KMS-11 (cell line): ENCODE results near the gene GOLGA6L10.
"Not testable (repeated sequence)": the region's sequence is repeated elsewhere in the genome, so short reads cannot be mapped to it uniquely, and the experiment has no call there.

Experiments used
- H2AFZ ChIP-seq: fragments of 200-600 bp; sonication (generic); 2 replicates; pipeline ENCODE4 v1.6.1; 2016; ENCODE audit warnings: antibody characterized with exemption, mixed run types, low read depth
- H3K27ac ChIP-seq: fragments of 200-600 bp; sonication (generic); 2 replicates; pipeline ENCODE4 v1.6.1; 2016; ENCODE audit warnings: mild to moderate bottlenecking, mixed run types
- H3K27me3 ChIP-seq: fragments of 200-600 bp; sonication (generic); 2 replicates; pipeline ENCODE4 v1.6.1; 2017; ENCODE audit warnings: mild to moderate bottlenecking, low read depth, mixed run types, moderate library complexity; ENCODE audit not compliant: insufficient read depth
- H3K36me3 ChIP-seq: fragments of 200-600 bp; sonication (generic); 2 replicates; pipeline ENCODE4 v1.6.1; 2017; ENCODE audit warnings: mild to moderate bottlenecking, mixed run types; ENCODE audit not compliant: insufficient read depth
- H3K4me1 ChIP-seq: fragments of 200-600 bp; sonication (generic); 2 replicates; pipeline ENCODE4 v1.6.1; 2016; ENCODE audit warnings: mild to moderate bottlenecking, low read depth, mixed run types; ENCODE audit not compliant: poor library complexity, severe bottlenecking
- H3K4me2 ChIP-seq: fragments of 200-600 bp; sonication (generic); 2 replicates; pipeline ENCODE4 v1.7.0; 2016; ENCODE audit warnings: mild to moderate bottlenecking, mixed run types
- H3K4me3 ChIP-seq: fragments of 200-600 bp; sonication (generic); IDR thresholded peaks from 2 replicates; pipeline ENCODE4 v1.6.1; 2017; ENCODE audit warnings: low read depth, low read length, mixed read lengths; ENCODE audit not compliant: insufficient read depth
- H3K79me2 ChIP-seq: fragments of 200-600 bp; sonication (generic); 2 replicates; pipeline ENCODE4 v1.6.1; 2016; ENCODE audit warnings: low read depth, mixed run types; ENCODE audit not compliant: insufficient read depth
- H3K9ac ChIP-seq: fragments of 200-600 bp; sonication (generic); 2 replicates; pipeline ENCODE4 v1.6.1; 2016; ENCODE audit warnings: mild to moderate bottlenecking, mixed run types
- H4K20me1 ChIP-seq: fragments of 200-600 bp; sonication (generic); 2 replicates; pipeline ENCODE4 v1.6.1; 2016; ENCODE audit warnings: mild to moderate bottlenecking, mixed run types; ENCODE audit not compliant: insufficient read depth
- TF ChIP-seq, protein P1 (sequence below): fragments of 200-600 bp; sonication (generic); conservative IDR thresholded peaks from 2 replicates; pipeline ENCODE4 v1.6.1; 2017; ENCODE audit warnings: low read depth, mild to moderate bottlenecking, antibody characterized with exemption, low read length, moderate library complexity, mixed read lengths

The GOLGA6L10 gene

GRCh38 chr15:82317091-82317489 is 32.2 kb downstream of the GOLGA6L10 start:
- H3K4me3 ChIP-seq: no peak overlapping the region
- TF ChIP-seq, protein P1, sequence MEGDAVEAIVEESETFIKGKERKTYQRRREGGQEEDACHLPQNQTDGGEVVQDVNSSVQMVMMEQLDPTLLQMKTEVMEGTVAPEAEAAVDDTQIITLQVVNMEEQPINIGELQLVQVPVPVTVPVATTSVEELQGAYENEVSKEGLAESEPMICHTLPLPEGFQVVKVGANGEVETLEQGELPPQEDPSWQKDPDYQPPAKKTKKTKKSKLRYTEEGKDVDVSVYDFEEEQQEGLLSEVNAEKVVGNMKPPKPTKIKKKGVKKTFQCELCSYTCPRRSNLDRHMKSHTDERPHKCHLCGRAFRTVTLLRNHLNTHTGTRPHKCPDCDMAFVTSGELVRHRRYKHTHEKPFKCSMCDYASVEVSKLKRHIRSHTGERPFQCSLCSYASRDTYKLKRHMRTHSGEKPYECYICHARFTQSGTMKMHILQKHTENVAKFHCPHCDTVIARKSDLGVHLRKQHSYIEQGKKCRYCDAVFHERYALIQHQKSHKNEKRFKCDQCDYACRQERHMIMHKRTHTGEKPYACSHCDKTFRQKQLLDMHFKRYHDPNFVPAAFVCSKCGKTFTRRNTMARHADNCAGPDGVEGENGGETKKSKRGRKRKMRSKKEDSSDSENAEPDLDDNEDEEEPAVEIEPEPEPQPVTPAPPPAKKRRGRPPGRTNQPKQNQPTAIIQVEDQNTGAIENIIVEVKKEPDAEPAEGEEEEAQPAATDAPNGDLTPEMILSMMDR: no peak
- no peak overlapping the region for H3K4me2 ChIP-seq
- no peaks in the 10 kb centered on the region for H3K79me2 ChIP-seq
- H3K4me1 ChIP-seq: no peaks in the 10 kb centered on the region
- H3K27me3 ChIP-seq: no peaks in the 10 kb centered on the region
- H3K27ac ChIP-seq: no peak overlapping the region
- H3K9ac ChIP-seq: no peak overlapping the region
- H4K20me1 ChIP-seq: no peaks in the 10 kb centered on the region
- H2AFZ ChIP-seq: no peak overlapping the region
- no peaks in the 10 kb centered on the region for H3K36me3 ChIP-seq

DNA sequence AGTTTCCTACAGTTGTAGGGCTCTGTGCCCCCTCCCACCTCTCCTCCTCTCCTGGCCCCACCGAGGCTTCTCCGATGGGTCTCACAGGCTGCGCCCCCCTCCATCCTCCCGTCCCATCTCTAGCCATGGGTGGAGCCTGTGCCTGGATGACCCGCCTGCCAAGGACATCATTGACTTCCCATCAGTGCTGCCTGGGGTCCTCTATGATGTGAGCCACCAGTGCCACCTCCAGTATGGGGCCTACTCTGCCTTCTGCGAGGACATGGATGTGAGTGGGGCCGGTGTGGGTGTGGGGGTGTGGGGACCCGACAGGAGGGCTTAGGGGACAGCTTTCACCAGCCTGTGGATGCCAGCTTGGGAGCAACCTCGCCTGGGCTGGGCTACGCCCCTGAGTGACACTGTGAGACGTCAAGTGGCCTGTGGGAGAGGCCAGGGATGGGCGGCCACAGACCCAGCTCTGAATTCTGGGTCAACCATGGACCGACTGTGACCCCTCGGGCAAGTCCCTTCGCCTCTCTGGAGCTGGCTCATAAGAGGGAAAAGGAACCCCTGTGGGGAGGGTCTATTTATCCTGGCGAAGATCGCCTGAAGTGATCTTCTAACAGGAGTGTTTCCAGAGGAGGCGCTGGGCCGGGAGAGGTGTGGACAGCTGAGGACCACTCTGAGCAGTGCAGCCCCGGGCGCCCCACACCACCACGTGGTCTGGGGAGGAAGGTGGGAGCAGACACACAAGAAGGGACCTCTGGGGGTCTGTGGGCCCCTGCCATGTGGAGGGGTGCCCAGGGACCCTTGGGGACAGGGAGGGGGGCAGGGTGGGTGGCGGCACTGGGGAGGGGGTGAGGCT is 32.8 kb downstream of the GOLGA6L10 start:
- not testable (repeated sequence) for H3K79me2 ChIP-seq, H2AFZ ChIP-seq, H4K20me1 ChIP-seq, H3K27ac ChIP-seq, H3K9ac ChIP-seq, H3K4me3 ChIP-seq, H3K36me3 ChIP-seq, H3K4me2 ChIP-seq, H3K4me1 ChIP-seq, H3K27me3 ChIP-seq

DNA sequence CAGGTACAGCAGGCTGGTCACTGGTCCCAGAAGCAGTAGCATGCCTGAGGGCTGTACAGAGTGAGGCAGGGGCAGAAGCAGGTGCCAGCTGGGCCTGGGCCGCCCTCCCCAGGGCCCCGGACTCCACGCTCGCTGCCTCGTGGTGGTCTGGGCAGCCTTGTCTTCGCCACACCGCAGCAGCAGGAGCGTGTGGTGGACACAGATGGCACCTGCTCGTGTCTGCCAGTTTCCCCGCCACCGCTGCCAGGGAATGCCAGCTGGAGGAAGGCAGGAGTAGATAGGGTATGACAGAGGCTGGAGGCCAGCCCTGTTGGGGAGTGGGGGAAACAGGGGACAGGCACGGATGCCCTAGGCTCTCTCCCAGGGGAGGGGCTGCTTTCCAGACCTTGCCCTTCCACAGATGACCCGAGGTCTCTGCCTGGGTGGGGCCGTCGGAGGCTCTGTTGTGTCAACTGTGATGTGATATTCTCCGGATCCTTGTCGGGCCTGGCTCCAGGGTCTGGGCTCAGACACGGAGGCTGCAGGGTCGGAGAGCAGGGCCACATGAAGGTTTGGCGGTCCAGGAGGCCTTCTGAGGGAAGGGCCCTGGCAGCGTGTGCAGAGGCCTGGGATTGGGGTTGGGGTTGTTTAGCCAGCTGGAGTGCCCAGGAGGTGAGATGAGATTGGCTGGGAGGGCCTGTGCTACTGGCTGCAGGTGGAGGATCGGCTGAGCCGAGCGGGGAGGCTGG is 33.6 kb downstream of the GOLGA6L10 start:
- Histone ChIP-seq H3K4me2 (no peak overlapping the region), H3K36me3 (no peaks in the 10 kb centered on the region), H3K9ac (no peak overlapping the region), H4K20me1 (no peaks in the 10 kb centered on the region), H3K27ac (no peak overlapping the region), H3K79me2 (no peaks in the 10 kb centered on the region), H3K4me3 (no peak overlapping the region), H3K4me1 (no peaks in the 10 kb centered on the region), H3K27me3 (no peaks in the 10 kb centered on the region), H2AFZ (no peak overlapping the region)
- TF ChIP-seq, protein P1: no peak

DNA sequence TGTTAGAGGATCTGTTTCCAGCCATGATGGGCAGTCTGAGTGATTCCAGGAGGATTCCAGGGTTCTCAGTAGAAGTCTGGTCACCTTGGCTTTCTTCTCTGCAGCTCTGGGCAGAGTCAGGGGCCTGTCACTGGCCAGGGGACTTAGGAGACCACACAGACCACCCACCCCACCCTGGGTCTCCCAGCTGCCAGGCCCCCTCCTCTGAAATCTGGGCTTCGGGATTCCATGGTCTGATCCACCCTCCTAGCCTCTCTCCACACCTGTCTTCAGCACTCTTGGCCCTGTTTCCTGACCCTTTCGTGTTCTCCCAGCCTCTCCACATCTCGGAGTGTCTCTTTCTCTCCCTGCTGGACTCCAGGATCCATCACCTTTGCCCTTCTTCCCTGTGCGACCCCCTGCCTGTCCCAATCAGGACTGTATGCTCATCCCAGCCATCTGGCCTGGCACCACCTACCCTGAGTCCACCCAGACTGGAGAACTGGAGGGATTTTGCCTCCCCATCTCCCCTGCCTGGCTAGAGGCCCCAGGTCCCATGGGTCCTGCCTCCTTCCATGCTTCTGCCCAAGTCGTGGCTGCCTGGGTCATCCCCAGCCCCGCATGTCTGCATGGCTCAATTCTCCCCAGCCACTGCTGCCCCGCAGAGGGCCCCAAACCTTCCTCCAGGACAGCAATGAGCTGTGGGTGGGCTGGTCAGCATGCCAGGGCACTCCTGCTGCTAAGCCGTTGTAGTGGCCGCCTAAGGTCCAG is 34.3 kb downstream of the GOLGA6L10 start:
- Histone ChIP-seq H3K4me3 (no peak overlapping the region), H3K27me3 (no peaks in the 10 kb centered on the region), H3K4me2 (no peak overlapping the region), H4K20me1 (no peaks in the 10 kb centered on the region), H3K4me1 (no peaks in the 10 kb centered on the region), H3K9ac (no peak overlapping the region), H2AFZ (no peak overlapping the region), H3K79me2 (no peaks in the 10 kb centered on the region), H3K27ac (no peak overlapping the region), H3K36me3 (no peaks in the 10 kb centered on the region)
- TF ChIP-seq, protein P1: no peak

- not testable (repeated sequence) for H3K27ac ChIP-seq, H3K4me1 ChIP-seq, H3K4me2 ChIP-seq, H3K9ac ChIP-seq, H4K20me1 ChIP-seq, H3K36me3 ChIP-seq, H3K4me3 ChIP-seq, H3K27me3 ChIP-seq, H3K79me2 ChIP-seq, H2AFZ ChIP-seq
Measured at GRCh38 chr15:82313951-82314768, 35.1 kb downstream of the GOLGA6L10 start.
